Kidney (tissue), 14 donors: ENCODE measurements around the gene NRG2. TPM values are rescaled to one million over a fixed set of nuclear protein-coding genes. Genes with fewer than 3 reads are reported as not detected.
A peak's percentile ranks its signal among the peaks of the same experiment; 100 is the strongest.

ENCODE experiments used
- DNase-seq, 5 donors: peaks; one replicate each; pipeline ENCODE4 v3.0.0-alpha.2; 2013 to 2020
- FAIRE-seq: peaks from 2 replicates; lab custom pipeline; 2012; peaks lifted over from hg19 to GRCh38; lab: Jason Lieb, UNC
- H3K27ac ChIP-seq, 2 donors: one replicate each; pipeline ENCODE4 v1.7.0; 2013; ENCODE audit warnings: low read depth in 2 of 2, low read length in 2 of 2, inconsistent platforms in 1 of 2
- H3K27me3 ChIP-seq: one replicate; pipeline ENCODE4 v1.7.1; 2013; ENCODE audit warnings: low read length, inconsistent platforms; ENCODE audit not compliant: control insufficient read depth, insufficient read depth
- H3K36me3 ChIP-seq, 3 donors: one replicate each; pipeline versions ENCODE4 v1.7.0 to v1.7.1; 2013; ENCODE audit warnings: low read length in 3 of 3, control low read depth in 1 of 3, inconsistent platforms in 1 of 3; ENCODE audit not compliant: insufficient read depth in 3 of 3, control insufficient read depth in 2 of 3
- H3K4me1 ChIP-seq, 3 donors: one replicate each; pipeline versions ENCODE4 v1.7.0 to v1.7.1; 2013; ENCODE audit warnings: low read length in 3 of 3, inconsistent platforms in 1 of 3, low read depth in 1 of 3; ENCODE audit not compliant: control insufficient read depth in 2 of 3, insufficient read depth in 2 of 3
- H3K4me3 ChIP-seq, 3 donors: one replicate each; pipeline versions ENCODE4 v1.7.0 to v1.8.1; 2013; ENCODE audit warnings: low read length in 3 of 3, control low read depth in 1 of 3, inconsistent platforms in 1 of 3
- H3K9ac ChIP-seq, 3 donors: one replicate each; pipeline versions ENCODE4 v1.7.0 to v1.7.1; 2013; ENCODE audit warnings: low read length in 3 of 3, control low read depth in 1 of 3, inconsistent platforms in 1 of 3
- H3K9me3 ChIP-seq, 3 donors: one replicate each; pipeline versions ENCODE4 v1.7.0 to v1.7.1; 2013; ENCODE audit warnings: low read length in 3 of 3, control low read depth in 1 of 3, inconsistent platforms in 1 of 3; ENCODE audit not compliant: control insufficient read depth in 2 of 3, insufficient read depth in 1 of 3
- CTCF ChIP-seq: IDR thresholded peaks from 3 replicates; pipeline ENCODE4 v1.5.1; 2012; ENCODE audit warnings: mild to moderate bottlenecking, moderate library complexity, borderline replicate concordance; ENCODE audit not compliant: insufficient read depth; ENCODE audit errors: extremely low read depth
- intact Hi-C: fragments of 100-400 bp; cut with DNase I; formaldehyde crosslinking; loops from one replicate; pipeline ENCODE4 v1.11.1; 2022
- polyA plus RNA-seq: library from polyadenylated mRNA; stranded (reverse); fragments of 350-450 nt; fragmentation: Illumina TruSeq; extraction: RNeasy Lipid Tissue Mini Kit (QIAGEN cat#74804); gene quantifications from one replicate; pipeline ENCODE4 v1.2.3, GENCODE V29; 2014; ENCODE audit warnings: low read depth, low replicate concordance; ENCODE audit not compliant: insufficient read depth
- total RNA-seq: library from RNA; stranded (reverse); fragmentation: NEBNext Ultra II Directional; extraction: Animal tissue kit (Norgen Biotek cat#: 25700); gene quantifications from one replicate; pipeline ENCODE4 v1.2.1, GENCODE V29; 2021
- donor health status: control.
- donor health status: control.
- donor health status: control.
- donor health status: control.
- donor health status: control.
- donor health status: DM: yes; HTN: yes; CAD: no.
- donor health status: Normal renal cell carcinoma (clear cell type).

Gene NRG2
- total and polyA plus RNA-seq, 2 donors from 2014 or later: 1.9 to 4.6 TPM

GRCh38 chr5:139855946-139856540 is 187.1 kb downstream of the NRG2 start:
- no peak overlapping the region for H3K27ac ChIP-seq
- no peak overlapping the region for H3K4me3 ChIP-seq
- peak in 1 of 5 donors; percentile 37 for DNase-seq
- no peaks in the 10 kb centered on the region for H3K4me1 ChIP-seq
- H3K9ac ChIP-seq: no peak overlapping the region
- FAIRE-seq: no peak
- no peak for TF ChIP-seq CTCF
- no peaks in the 10 kb centered on the region for H3K9me3 ChIP-seq
- H3K27me3 ChIP-seq: no peaks in the 10 kb centered on the region
- peaks cover 0 to 5% (median 0%) of the 10 kb centered on the region in 3 donors for H3K36me3 ChIP-seq
- intact Hi-C loops: no loop called here

DNA sequence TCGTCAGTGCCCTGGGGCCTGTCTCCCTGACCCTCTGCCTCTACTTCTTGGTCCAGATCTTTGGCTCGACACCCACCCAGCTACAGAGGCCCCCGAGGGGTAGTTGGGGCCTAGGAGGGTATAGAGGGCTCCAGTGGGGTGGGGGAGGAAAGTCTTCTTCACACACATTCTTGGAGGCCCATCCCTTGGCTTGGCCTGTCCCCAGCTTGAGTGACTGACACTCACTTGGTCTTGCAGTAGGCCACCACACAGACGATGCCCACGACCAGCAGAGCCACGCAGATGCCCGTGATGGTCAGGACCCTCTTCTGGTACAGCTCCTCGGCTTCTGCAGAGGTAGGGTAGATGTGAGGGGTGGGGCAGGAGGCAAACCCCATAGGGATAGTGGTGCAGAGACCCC is 187.6 kb downstream of the NRG2 start:
- FAIRE-seq: no peak
- peak in 1 of 5 donors; percentile 22 for DNase-seq
- H3K4me1 ChIP-seq: no peaks in the 10 kb centered on the region
- no peaks in the 10 kb centered on the region for H3K9me3 ChIP-seq
- no peaks in the 10 kb centered on the region for H3K27me3 ChIP-seq
- H3K4me3 ChIP-seq: no peak overlapping the region
- H3K36me3 ChIP-seq: peaks cover 0 to 5% (median 0%) of the 10 kb centered on the region in 3 donors
- intact Hi-C loops: no loop called here
- no peak overlapping the region for H3K27ac ChIP-seq
- no peak overlapping the region for H3K9ac ChIP-seq
- TF ChIP-seq CTCF: no peak

- TF ChIP-seq CTCF: no peak
- intact Hi-C loops: no loop called here
- H3K36me3 ChIP-seq: peaks cover 0 to 5% (median 0%) of the 10 kb centered on the region in 3 donors
- H3K27ac ChIP-seq: no peak overlapping the region
- no peak overlapping the region for H3K4me3 ChIP-seq
- H3K27me3 ChIP-seq: no peaks in the 10 kb centered on the region
- no peak for FAIRE-seq
- DNase-seq: peak in 1 of 5 donors; percentile 19
- H3K9ac ChIP-seq: no peak overlapping the region
- no peaks in the 10 kb centered on the region for H3K9me3 ChIP-seq
- no peaks in the 10 kb centered on the region for H3K4me1 ChIP-seq
Observed at GRCh38 chr5:139854953-139855352, 188.1 kb downstream of the NRG2 start.
